ENCODE measurements around the gene ISOC2.

DNA sequence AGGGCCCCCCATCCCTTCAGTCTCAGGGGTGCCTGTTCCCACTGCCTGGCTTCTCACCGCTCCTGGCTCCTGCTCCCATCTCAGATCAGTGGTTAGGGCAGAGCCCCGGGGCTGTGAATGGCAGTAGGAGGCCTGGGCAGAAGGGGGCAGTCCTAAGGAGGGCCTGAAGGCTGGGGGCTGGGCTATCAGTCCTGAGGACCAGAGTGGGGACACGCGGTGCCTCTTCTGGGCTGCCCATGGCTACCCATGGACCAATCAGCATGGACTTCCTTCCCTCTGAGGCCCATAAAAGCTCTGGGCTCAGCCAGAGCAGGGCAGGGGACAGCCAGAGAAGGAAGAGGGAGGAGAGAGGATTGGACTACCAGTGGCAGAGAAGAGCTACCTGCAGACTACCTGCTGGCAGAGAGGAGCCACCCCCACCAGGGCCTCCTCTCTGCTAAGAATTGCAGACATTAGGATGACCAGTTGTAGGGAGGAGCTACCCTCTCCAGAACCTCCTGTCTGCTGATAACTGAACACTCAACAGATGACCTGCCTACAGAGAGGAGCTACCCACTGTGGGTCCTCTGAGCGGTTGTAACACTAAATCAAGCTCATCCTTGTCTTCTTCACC is 41.7 kb downstream of the ISOC2 start:
- no peak for TF ChIP-seq POLR2A (IDR thresholded peaks at IDR 0.05)
- TF ChIP-seq, protein P1, sequence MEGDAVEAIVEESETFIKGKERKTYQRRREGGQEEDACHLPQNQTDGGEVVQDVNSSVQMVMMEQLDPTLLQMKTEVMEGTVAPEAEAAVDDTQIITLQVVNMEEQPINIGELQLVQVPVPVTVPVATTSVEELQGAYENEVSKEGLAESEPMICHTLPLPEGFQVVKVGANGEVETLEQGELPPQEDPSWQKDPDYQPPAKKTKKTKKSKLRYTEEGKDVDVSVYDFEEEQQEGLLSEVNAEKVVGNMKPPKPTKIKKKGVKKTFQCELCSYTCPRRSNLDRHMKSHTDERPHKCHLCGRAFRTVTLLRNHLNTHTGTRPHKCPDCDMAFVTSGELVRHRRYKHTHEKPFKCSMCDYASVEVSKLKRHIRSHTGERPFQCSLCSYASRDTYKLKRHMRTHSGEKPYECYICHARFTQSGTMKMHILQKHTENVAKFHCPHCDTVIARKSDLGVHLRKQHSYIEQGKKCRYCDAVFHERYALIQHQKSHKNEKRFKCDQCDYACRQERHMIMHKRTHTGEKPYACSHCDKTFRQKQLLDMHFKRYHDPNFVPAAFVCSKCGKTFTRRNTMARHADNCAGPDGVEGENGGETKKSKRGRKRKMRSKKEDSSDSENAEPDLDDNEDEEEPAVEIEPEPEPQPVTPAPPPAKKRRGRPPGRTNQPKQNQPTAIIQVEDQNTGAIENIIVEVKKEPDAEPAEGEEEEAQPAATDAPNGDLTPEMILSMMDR (IDR thresholded peaks at IDR 0.05), result no peak

All from transverse colon (tissue), 3 donors.